ENCODE measurements around the gene MUC7.
"Not testable (repeated sequence)": the region's sequence is repeated elsewhere in the genome, so short reads cannot be mapped to it uniquely, and the experiment has no call there.

MUC7 gene

DNA sequence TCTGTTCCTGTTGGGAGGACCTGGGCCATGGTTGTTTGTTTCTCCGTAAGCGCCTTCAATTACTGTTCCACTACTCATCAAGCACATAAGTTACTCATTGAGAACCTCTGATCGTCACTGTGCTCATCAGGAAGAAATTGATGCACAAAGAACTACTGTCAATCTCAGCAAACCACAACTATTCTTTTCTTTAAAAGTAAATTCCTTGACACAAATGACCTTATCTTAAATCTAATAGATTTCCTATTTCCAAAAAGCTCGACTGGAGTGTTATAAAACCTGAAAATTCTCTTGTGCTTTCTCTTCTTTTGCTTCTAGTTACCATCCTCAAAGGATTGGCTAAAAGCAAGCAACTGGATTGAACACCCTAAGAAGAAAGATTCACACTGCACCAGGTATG, at the start of gene MUC7:
Gene MUC7, plus strand, starts transcription at position 301 of the 400 bp plus-strand sequence. CDS start 1,825 bp downstream, outside the sequence.
- Mint-ChIP-seq H3K9me3 (no peaks in the 10 kb centered on the region), H3K27ac (no peak within 1 kb of the TSS), H3K36me3 (ENCODE audit: low read depth) (no peaks in the 10 kb centered on the region), H3K4me1 (ENCODE audit: low read depth) (no peaks in the 10 kb centered on the region), H3K4me3 (no peak within 1 kb of the TSS), H3K27me3 (no peaks in the 10 kb centered on the region)

- Mint-ChIP-seq H3K27ac (no peak overlapping the region), H3K36me3 (ENCODE audit: low read depth) (no peaks in the 10 kb centered on the region), H3K4me3 (no peak overlapping the region), H3K9me3 (peaks cover 5% of the 10 kb centered on the region), H3K27me3 (no peaks in the 10 kb centered on the region), H3K4me1 (ENCODE audit: low read depth) (no peaks in the 10 kb centered on the region)
Observed at GRCh38 chr4:70425306-70425705, 46.7 kb upstream of the MUC7 start.

GRCh38 chr4:70426789-70427188, 45.2 kb upstream of the MUC7 start:
- H3K4me3 Mint-ChIP-seq = no peak overlapping the region
- no peak overlapping the region for H3K27ac Mint-ChIP-seq
- H3K9me3 Mint-ChIP-seq = peaks cover 5% of the 10 kb centered on the region
- H3K36me3 Mint-ChIP-seq (ENCODE audit: low read depth) = no peaks in the 10 kb centered on the region
- no peaks in the 10 kb centered on the region for H3K4me1 Mint-ChIP-seq (ENCODE audit: low read depth)
- no peaks in the 10 kb centered on the region for H3K27me3 Mint-ChIP-seq

GRCh38 chr4:70437197-70437596, 34.8 kb upstream of the MUC7 start:
- Mint-ChIP-seq H3K4me3 (no peak overlapping the region), H3K36me3 (ENCODE audit: low read depth) (no peaks in the 10 kb centered on the region), H3K27me3 (no peaks in the 10 kb centered on the region), H3K27ac (no peak overlapping the region), H3K4me1 (ENCODE audit: low read depth) (no peaks in the 10 kb centered on the region), H3K9me3 (peaks cover 5% of the 10 kb centered on the region)

GRCh38 chr4:70442474-70442873, 29.5 kb upstream of the MUC7 start:
- H3K4me3 Mint-ChIP-seq = no peak overlapping the region
- no peaks in the 10 kb centered on the region for H3K4me1 Mint-ChIP-seq (ENCODE audit: low read depth)
- no peak overlapping the region for H3K27ac Mint-ChIP-seq
- no peaks in the 10 kb centered on the region for H3K9me3 Mint-ChIP-seq
- H3K27me3 Mint-ChIP-seq = no peaks in the 10 kb centered on the region
- H3K36me3 Mint-ChIP-seq (ENCODE audit: low read depth) = no peaks in the 10 kb centered on the region

GRCh38 chr4:70443329-70443728, 28.7 kb upstream of the MUC7 start:
- no peaks in the 10 kb centered on the region for H3K27me3 Mint-ChIP-seq
- H3K9me3 Mint-ChIP-seq = no peaks in the 10 kb centered on the region
- no peaks in the 10 kb centered on the region for H3K36me3 Mint-ChIP-seq (ENCODE audit: low read depth)
- H3K27ac Mint-ChIP-seq = no peak overlapping the region
- no peak overlapping the region for H3K4me3 Mint-ChIP-seq
- H3K4me1 Mint-ChIP-seq (ENCODE audit: low read depth) = no peaks in the 10 kb centered on the region

DNA sequence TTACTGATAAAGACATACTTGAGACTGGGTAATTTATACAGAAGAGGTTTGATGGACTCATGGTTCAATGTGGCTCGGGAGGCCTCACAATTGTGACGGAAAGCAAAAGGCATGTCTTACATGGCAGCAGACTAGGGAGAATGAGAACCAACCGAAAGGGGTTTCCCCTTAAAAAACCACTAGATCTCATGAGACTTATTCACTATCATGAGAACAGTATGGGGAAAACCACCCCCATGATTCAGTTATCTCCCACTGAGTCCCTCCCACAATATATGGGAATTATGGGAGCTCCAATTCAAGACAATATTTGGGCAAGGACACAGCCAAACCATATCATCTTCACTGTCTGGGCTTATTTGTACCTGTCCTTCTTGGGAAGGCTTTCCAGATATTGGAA, 22.8 kb upstream of the MUC7 start:
- H3K27ac Mint-ChIP-seq = no peak overlapping the region
- H3K36me3 Mint-ChIP-seq (ENCODE audit: low read depth) = no peaks in the 10 kb centered on the region

GRCh38 chr4:70452946-70453345, 19.1 kb upstream of the MUC7 start:
- H3K36me3 Mint-ChIP-seq (ENCODE audit: low read depth) = no peaks in the 10 kb centered on the region
- H3K27ac Mint-ChIP-seq = no peak overlapping the region
- no peaks in the 10 kb centered on the region for H3K9me3 Mint-ChIP-seq
- H3K4me1 Mint-ChIP-seq (ENCODE audit: low read depth) = no peaks in the 10 kb centered on the region
- no peak overlapping the region for H3K4me3 Mint-ChIP-seq
- H3K27me3 Mint-ChIP-seq = peaks cover 13% of the 10 kb centered on the region

More for the DNA sequence above, 22.8 kb upstream of the MUC7 start:
- no peak overlapping the region for H3K4me3 Mint-ChIP-seq
- H3K9me3 Mint-ChIP-seq = no peaks in the 10 kb centered on the region
- H3K4me1 Mint-ChIP-seq (ENCODE audit: low read depth) = no peaks in the 10 kb centered on the region
- H3K27me3 Mint-ChIP-seq = peaks cover 4% of the 10 kb centered on the region

DNA sequence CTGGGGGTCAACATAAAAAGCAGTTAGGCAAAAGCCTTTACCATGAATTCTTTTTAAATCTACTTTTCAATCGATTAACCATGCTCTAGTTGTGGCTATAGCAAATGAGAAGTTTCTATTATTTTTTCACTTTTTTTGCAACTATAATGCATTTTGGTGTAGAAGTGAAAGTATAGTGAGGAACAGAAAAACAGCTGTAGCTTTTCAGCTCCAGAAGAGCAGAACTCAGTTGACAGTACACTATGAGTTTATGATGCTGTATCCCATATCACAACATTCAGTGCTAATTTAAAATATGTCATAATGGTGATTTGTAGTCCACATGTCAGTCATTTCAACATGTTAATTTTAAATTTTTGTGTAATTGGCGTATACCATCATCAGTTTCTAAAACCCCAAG, 8.7 kb upstream of the MUC7 start:
- Mint-ChIP-seq H3K9me3 (no peaks in the 10 kb centered on the region), H3K27me3 (no peaks in the 10 kb centered on the region), H3K4me1 (ENCODE audit: low read depth) (no peaks in the 10 kb centered on the region), H3K4me3 (no peak overlapping the region), H3K27ac (no peak overlapping the region), H3K36me3 (ENCODE audit: low read depth) (no peaks in the 10 kb centered on the region)

DNA sequence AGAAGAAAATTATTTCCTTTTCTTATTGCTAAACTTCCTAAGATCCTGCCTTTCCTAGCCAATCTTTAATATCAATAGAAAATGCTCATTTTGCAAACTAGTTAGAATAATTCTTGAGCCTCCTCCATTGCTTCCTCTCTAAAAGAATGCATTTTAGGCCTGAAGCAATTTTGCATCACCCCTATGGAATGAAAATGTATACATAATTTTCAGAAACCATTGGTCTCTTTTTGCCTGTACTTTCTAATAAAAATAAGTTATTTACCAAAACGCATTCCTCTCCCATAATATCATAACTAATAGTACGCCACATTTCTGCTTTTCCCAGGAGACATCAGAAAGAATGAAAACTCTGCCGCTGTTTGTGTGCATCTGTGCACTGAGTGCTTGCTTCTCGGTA, 1.7 kb downstream of the MUC7 start:
- no peaks in the 10 kb centered on the region for H3K36me3 Mint-ChIP-seq (ENCODE audit: low read depth)
- H3K4me3 Mint-ChIP-seq = no peak overlapping the region
- no peaks in the 10 kb centered on the region for H3K27me3 Mint-ChIP-seq

DNA sequence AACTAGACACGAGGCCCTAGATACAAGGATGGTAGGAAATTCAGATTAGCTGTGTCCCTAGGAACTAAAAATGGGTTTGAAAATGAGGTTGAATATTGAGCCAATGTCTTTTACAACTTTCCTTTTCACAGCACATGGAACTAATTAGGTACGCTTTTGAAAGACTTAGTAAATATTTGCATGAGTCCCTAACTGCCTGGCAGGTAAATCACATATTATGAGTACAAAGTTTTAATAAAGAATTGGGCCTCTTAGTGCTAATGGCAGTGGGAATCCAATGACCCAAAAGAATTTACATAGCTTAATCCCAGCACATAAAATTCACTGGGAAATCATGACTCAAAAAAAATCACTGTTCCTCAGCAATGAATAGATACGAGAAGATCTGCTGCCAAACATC, 16.8 kb downstream of the MUC7 start:
- no peaks in the 10 kb centered on the region for H3K4me1 Mint-ChIP-seq (ENCODE audit: low read depth)
- H3K27me3 Mint-ChIP-seq = peaks cover 7% of the 10 kb centered on the region
- H3K4me3 Mint-ChIP-seq = no peak overlapping the region
- no peaks in the 10 kb centered on the region for H3K36me3 Mint-ChIP-seq (ENCODE audit: low read depth)
- H3K27ac Mint-ChIP-seq = no peak overlapping the region
- H3K9me3 Mint-ChIP-seq = no peaks in the 10 kb centered on the region

More for the DNA sequence above, 1.7 kb downstream of the MUC7 start:
- Mint-ChIP-seq H3K4me1 (ENCODE audit: low read depth) (no peaks in the 10 kb centered on the region), H3K9me3 (no peaks in the 10 kb centered on the region), H3K27ac (no peak overlapping the region)

DNA sequence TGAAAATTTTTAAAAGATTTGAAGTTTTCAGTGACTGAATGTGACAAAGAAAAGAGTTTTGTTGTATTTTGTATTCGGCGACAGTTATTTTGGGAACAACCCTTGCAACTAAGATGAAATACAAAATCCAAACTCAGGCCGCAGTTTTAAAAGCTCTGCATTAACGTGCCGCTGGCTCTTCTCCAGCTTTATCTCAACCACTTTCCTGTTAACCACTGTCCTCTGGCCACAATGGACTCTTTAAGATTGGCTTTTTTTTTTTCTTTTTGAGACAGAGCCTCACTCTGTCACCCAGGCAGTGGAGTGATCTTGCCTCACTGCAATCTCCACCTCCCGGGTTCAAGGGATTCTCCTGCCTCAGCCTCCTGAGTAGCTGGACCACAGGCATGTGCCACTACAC, 24.2 kb downstream of the MUC7 start:
- Mint-ChIP-seq H3K36me3 (ENCODE audit: low read depth) (no peaks in the 10 kb centered on the region), H3K9me3 (no peaks in the 10 kb centered on the region), H3K27me3 (peaks cover 14% of the 10 kb centered on the region), H3K4me3 (no peak overlapping the region), H3K4me1 (ENCODE audit: low read depth) (no peaks in the 10 kb centered on the region), H3K27ac (no peak overlapping the region)

DNA sequence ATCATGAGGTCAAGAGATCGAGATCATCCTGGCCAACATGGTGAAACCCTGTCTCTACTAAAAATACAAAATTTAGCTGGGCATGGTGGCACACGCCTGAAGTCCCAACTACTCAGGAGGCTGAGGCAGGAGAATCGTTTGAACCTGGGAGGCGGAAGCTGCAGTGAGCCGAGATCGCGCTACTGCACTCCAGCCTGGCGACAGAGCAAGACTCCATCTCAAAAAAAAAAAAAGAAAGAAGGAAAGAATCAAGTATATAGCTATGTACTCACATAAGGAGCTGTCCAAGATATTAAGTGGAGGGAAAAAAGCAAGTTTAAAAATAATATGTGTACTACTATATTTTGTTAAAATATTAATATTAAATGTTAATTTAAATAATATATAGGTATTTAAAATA, 29.8 kb downstream of the MUC7 start:
- not testable (repeated sequence) for H3K9me3 Mint-ChIP-seq; H3K27ac Mint-ChIP-seq; H3K36me3 Mint-ChIP-seq (ENCODE audit: low read depth); H3K4me3 Mint-ChIP-seq; H3K4me1 Mint-ChIP-seq (ENCODE audit: low read depth); H3K27me3 Mint-ChIP-seq

- Mint-ChIP-seq H3K4me3 (no peak overlapping the region), H3K27ac (no peak overlapping the region), H3K27me3 (peaks cover 3% of the 10 kb centered on the region), H3K4me1 (ENCODE audit: low read depth) (no peaks in the 10 kb centered on the region), H3K9me3 (no peaks in the 10 kb centered on the region), H3K36me3 (ENCODE audit: low read depth) (no peaks in the 10 kb centered on the region)
Observed at GRCh38 chr4:70504733-70505132, 32.7 kb downstream of the MUC7 start.

GRCh38 chr4:70505151-70505748, 33.3 kb downstream of the MUC7 start:
- H3K27ac Mint-ChIP-seq = no peak overlapping the region
- H3K4me1 Mint-ChIP-seq (ENCODE audit: low read depth) = no peaks in the 10 kb centered on the region
- H3K9me3 Mint-ChIP-seq = no peaks in the 10 kb centered on the region
- no peak overlapping the region for H3K4me3 Mint-ChIP-seq
- no peaks in the 10 kb centered on the region for H3K36me3 Mint-ChIP-seq (ENCODE audit: low read depth)
- H3K27me3 Mint-ChIP-seq = peaks cover 3% of the 10 kb centered on the region

DNA sequence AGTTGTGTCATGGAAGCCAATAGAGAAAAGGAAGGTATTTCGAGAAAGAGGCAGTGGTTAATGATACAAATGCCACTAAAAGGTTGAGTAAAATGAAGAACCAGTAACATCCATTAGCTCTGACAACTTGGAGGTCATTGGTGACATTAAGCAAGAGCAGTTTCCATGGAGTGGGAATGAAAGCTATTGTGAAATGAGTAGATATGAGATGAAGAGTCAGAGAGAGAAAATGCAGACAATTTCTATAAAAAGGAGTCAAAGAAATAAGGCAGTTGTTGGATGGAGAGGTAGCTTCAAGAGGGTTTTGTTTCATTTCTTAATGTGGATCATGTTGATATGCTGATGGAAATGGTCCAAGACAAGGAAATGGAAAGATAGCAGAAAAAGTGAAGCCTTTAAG, 36.8 kb downstream of the MUC7 start:
- H3K27ac Mint-ChIP-seq = no peak overlapping the region

More for the DNA sequence above, 36.8 kb downstream of the MUC7 start:
- Mint-ChIP-seq H3K4me3 (no peak overlapping the region), H3K4me1 (ENCODE audit: low read depth) (no peaks in the 10 kb centered on the region), H3K27me3 (peaks cover 10% of the 10 kb centered on the region), H3K9me3 (no peaks in the 10 kb centered on the region), H3K36me3 (ENCODE audit: low read depth) (no peaks in the 10 kb centered on the region)

Measured in stimulated activated naive CD8-positive, alpha-beta T cell treated with anti-CD3 and anti-CD28 coated beads, Interleukin-15, Interleukin-2, amounts not matched to agents 100 ng/mL and 50 ng/mL, for 24 hours (primary cell).